AG08395 (cell line): ENCODE data around the gene ADAMTS2.

Experiments
- DNase-seq: peaks from one replicate; pipeline ENCODE4 v3.0.0; 2012; ENCODE audit warnings: mixed read lengths, low spot score

Gene ADAMTS2

DNA sequence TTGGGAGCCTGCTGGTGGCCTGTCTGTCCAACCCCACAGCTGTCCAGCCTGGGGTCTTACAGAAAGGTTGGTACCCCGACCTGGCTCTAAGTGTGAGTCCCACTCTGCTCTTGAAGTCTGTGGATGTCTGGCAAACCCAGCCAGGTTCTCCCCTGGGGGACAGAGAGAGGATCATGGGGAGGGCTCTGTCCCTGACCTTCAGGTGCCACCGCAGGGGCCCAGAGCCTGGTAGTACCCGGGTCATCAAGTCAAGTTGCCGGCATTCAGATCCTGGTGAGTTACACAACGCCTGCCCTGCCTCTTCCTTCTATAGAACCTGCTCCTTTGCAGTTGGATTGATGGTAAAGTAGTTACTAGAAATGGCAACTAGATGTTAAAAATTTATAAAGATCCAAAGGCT is 66.7 kb downstream of the ADAMTS2 start:
- no peak for DNase-seq

- no peak for DNase-seq
Observed at GRCh38 chr5:179278119-179278518, 67.1 kb downstream of the ADAMTS2 start.

DNA sequence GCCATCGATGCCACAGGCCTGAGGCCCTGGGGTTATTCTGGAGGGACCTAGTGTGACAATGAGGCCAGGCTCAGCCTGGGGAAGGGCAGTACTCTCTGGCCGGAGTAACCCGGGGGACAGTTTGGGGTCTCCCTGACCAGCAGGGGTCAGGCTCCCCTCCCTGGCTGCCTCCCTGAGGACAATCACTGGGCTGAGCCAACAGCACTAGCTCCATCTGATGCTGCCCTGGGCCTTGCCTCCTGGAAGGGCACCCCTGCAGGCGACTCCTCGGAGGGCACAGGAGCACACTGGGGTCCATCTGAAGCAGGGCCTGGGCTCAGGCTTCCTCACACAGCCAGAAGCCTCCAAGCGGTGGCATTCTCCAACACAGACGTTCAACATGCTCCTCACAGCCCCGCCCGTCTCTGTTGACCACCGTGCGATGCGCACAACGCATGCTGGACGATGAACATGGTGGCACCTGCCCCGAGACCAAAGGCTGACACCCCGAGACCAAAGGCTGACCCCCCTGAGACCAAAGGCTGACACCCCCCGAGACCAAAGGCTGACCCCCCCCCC is 68.3 kb downstream of the ADAMTS2 start:
- DNase-seq = no peak

GRCh38 chr5:179275941-179276837 is 69.1 kb downstream of the ADAMTS2 start:
- peak; percentile 99 for DNase-seq

GRCh38 chr5:179275381-179275878 is 69.8 kb downstream of the ADAMTS2 start:
- no peak for DNase-seq

DNA sequence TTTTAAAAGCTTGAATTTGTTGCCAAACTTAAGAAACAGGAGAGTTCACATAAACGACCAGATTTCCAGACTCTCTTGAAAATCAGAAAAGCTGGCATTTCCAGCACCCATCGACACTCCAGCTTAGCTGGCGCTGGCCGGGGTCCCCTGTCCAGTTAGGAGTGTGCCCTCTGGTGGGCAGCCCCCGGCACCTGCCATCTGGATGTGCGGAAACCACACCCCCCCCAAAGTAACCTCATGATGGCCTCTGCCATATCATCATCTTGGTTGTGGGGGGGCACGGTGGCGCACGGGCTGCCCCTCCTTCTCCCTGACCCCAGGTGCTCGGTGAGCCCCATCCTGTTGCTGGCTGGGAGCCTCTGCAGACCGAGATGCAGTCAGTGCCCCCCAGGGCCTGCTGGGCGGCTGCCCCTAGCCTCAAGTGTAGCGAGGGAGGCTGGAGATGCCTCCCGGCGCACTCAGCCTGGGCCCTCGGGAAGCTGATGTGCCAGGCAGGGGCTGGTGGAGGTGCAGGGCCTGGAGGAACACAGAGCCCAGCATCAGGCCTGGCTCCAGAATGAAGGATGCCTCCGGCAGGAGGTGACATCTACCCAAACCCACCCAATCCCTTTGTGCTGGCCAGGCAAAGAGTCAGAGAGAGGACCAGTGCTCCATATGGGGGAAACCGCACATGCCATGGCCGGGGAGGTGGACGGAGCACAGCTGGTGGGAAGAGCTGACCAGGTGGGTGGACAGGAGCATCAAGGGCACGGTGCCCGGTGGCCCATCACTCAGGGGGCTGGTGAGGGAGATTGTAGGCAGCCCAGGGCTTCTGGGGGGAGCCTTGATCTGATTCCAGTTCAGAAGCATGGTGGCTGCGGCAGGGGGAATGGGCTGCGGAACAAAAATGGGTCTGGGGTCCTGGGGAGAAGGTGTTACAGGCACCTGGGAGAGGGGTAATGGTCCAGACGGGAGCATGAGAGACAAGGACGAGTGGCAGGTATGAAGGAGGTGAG is 70.6 kb downstream of the ADAMTS2 start:
- DNase-seq = no peak

DNA sequence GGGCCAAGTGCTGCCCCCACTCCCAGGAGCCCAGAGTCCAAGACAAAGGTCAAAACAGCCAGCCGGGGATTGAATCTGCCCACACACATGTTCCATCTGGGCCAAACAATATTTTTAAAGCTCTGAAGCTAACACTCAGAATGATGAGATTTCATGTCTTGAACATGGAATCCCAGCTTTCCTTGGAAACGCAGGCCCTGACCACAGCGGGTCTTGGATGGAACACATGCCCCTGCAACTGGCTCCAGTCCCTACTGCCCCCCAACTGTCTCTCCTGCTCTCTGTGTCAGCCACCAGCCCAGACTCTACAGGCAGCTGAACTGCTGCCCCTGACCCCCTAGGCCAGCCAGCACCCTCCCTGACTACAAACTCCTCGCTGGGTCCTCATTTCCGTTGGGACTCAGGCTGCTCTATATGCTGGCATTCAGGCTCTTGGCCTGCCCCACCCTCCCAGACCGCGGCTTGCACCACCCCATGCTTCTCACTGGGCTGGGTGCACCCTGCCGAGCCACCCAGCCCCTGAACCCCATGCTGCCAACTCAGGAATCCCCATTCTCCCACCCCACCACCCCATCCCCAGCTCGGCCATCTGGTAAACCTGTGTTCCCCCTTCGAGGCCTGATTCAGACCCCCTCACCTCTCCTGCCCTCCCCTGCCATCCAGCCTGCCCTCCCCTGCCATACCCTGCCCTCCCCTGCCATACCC is 71.7 kb downstream of the ADAMTS2 start:
- DNase-seq = no peak

GRCh38 chr5:179273073-179273435 is 72.2 kb downstream of the ADAMTS2 start:
- DNase-seq = no peak

- no peak for DNase-seq
Observed at GRCh38 chr5:179272326-179273072, 72.8 kb downstream of the ADAMTS2 start.

DNA sequence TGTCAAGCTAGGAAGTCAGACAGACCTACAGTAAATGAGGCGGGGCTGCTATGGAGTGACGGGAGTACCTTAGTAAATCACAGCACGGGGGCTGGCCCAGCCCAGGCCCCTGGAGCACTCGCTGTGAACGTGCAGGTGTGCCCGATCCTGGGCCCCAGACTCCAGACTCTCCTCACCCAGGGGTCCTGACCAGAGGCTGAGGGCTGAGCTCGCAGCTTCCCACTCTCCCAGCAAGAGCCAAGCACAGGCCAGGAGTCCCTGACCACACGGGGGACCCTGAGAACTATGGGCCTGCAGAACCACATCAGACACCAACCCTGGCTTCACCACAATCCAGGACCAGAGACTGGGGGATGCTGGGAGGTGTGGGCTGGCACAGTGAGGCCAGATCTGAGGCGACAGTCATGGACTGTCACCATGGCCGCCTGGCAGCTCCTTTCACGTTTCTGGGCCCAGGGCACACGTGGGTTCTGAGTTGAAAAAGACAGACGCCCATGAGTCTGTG is 73.4 kb downstream of the ADAMTS2 start:
- DNase-seq = no peak

GRCh38 chr5:179271428-179271734 is 73.9 kb downstream of the ADAMTS2 start:
- no peak for DNase-seq

- peak; percentile 47 for DNase-seq
Observed at GRCh38 chr5:179270581-179271427, 74.5 kb downstream of the ADAMTS2 start.

GRCh38 chr5:179269781-179270543 is 75.3 kb downstream of the ADAMTS2 start:
- DNase-seq = no peak

GRCh38 chr5:179268966-179269693 is 76.1 kb downstream of the ADAMTS2 start:
- no peak for DNase-seq

DNA sequence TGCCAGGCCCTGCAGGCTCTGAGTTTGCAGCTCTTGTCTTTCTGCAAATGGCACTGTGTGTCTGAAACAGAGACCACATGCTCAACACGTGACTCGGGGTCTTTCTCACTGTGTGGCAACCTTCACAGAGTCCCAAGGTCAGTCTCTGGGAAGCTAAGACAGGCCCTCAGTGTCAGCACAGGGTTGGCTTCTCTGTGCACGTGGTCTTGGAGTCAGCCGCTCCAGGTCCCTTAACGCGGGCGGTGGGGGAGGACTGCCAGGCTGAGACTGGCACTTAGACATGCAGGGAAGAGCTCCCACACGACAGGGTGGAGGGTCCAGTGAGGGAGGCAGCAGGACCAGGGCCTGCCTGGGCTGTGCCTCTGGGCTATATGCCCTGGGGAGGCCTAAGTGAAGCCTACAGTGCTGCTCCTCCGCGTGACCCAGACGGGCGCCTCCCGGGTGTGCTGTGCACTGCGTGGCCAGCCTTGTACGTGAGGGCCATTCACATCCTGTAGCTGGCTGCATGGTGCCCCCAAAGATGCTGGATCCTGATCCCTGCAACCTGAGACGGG is 76.8 kb downstream of the ADAMTS2 start:
- DNase-seq = no peak

GRCh38 chr5:179267671-179268083 is 77.6 kb downstream of the ADAMTS2 start:
- DNase-seq = no peak

DNA sequence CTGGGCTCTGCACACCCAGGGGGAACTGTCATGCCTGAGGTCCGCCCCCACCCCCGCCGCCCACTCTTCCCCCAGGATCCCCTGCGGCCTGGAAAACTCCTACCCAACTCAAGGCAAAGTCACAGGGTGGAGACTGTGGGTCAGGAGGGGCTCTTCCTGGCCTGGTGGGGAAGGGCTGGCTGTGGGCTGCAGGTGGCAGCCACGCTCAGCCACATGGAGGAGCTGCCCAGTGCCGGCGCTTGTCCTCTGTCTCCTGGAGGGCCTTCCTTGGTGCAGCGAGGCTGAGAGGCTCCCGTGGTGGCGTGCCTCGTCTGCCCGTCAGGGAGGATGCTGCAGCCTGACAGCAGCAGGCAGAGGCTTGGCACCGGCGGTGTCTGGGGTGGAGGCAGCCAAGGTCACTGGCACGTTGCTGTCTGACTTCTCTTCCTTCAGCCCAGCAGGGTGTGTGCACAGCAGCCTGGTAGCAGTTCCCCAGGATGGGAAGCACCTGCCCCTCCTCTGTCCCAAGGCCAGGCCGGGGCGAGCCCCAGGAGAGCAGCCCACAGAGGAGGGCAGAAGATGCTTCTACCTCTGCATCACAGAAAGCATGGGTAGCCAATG is 78.1 kb downstream of the ADAMTS2 start:
- DNase-seq = no peak
